H1 (cell line): ENCODE data around the gene C4orf46. TPM values are rescaled to one million over a fixed set of nuclear protein-coding genes. Genes with fewer than 3 reads are reported as not detected.

Source experiments
- CTCF ChIA-PET: fragments of 300-600 bp; sonication (Branson Sonifier 250); formaldehyde crosslinking; loops from one replicate; lab custom pipeline; 2021; ENCODE audit not compliant: partially characterized antibody; lab: Charles Lee
- POLR2A ChIA-PET: fragments of 300-600 bp; sonication (Branson Sonifier 250); formaldehyde crosslinking; loops from one replicate; lab custom pipeline; 2021; ENCODE audit warnings: inconsistent platforms; ENCODE audit not compliant: partially characterized antibody; lab: Charles Lee
- DNase-seq, 2 experiments: peaks; one replicate each; pipeline versions ENCODE4 v3.0.0 to v3.0.0-alpha.2; 2010 to 2022; ENCODE audit warnings: low spot score in 2 of 2, low read depth in 1 of 2, mixed read lengths in 1 of 2
- FAIRE-seq: peaks from 2 replicates; lab custom pipeline; 2011; peaks lifted over from hg19 to GRCh38; lab: Jason Lieb, UNC
- H2AFZ ChIP-seq: 2 replicates; pipeline ENCODE4 v1.8.1; 2012; ENCODE audit warnings: low read length, inconsistent platforms
- H2AK5ac ChIP-seq: 2 replicates; pipeline ENCODE4 v1.6.1; 2013; ENCODE audit warnings: low read depth, low read length
- H2BK120ac ChIP-seq: replicated peaks from 2 replicates; pipeline ENCODE3; 2013; ENCODE audit warnings: low read depth, low read length, inconsistent platforms
- H2BK12ac ChIP-seq: 2 replicates; pipeline ENCODE4 v1.6.1; 2013; ENCODE audit warnings: low read depth, low read length
- H2BK15ac ChIP-seq: 2 replicates; pipeline ENCODE4 v1.6.1; 2013; ENCODE audit warnings: low read length
- H2BK20ac ChIP-seq: 2 replicates; pipeline ENCODE4 v1.6.1; 2013; ENCODE audit warnings: low read length
- H2BK5ac ChIP-seq: 2 replicates; pipeline ENCODE4 v1.6.1; 2013; ENCODE audit warnings: low read depth, low read length
- H3K14ac ChIP-seq: 2 replicates; pipeline ENCODE4 v1.6.1; 2013; ENCODE audit warnings: inconsistent platforms; ENCODE audit not compliant: insufficient read length
- H3K18ac ChIP-seq: 2 replicates; pipeline ENCODE4 v1.6.1; 2013; ENCODE audit warnings: low read length; ENCODE audit errors: extremely low read depth
- H3K23ac ChIP-seq: 2 replicates; pipeline ENCODE4 v1.6.1; 2013; ENCODE audit warnings: inconsistent platforms; ENCODE audit not compliant: insufficient read length
- H3K23me2 ChIP-seq: 2 replicates; pipeline ENCODE4 v1.6.1; 2013; ENCODE audit warnings: low read depth, low read length
- H3K27ac ChIP-seq: 2 replicates; pipeline ENCODE4 v1.6.1; 2011; ENCODE audit warnings: low read depth, low read length, inconsistent platforms
- H3K27me3 ChIP-seq, 4 experiments: replicated peaks in 1 of 4; 1 replicate in 1 of 4; 2 replicates in 3 of 4; pipeline versions ENCODE4 v1.6.1 to v1.8.1; 2011 to 2013; ENCODE audit warnings: low read length in 3 of 4, mild to moderate bottlenecking in 3 of 4, inconsistent platforms in 2 of 4, mixed read lengths in 2 of 4, moderate library complexity in 1 of 4; ENCODE audit not compliant: control insufficient read depth in 3 of 4, insufficient read depth in 3 of 4; ENCODE audit errors: extremely low read depth in 1 of 4
- H3K36me3 ChIP-seq, 4 experiments: 2 replicates each; pipeline versions ENCODE4 v1.6.1 to v1.8.1; 2011 to 2013; ENCODE audit warnings: mild to moderate bottlenecking in 4 of 4, low read length in 3 of 4, moderate library complexity in 2 of 4, control low read depth in 1 of 4, inconsistent platforms in 1 of 4; ENCODE audit not compliant: insufficient read depth in 4 of 4, control insufficient read depth in 2 of 4
- H3K4ac ChIP-seq: replicated peaks from 2 replicates; pipeline ENCODE3; 2013; ENCODE audit warnings: low read length, low read depth, mixed read lengths, inconsistent platforms; ENCODE audit not compliant: insufficient read length
- H3K4me1 ChIP-seq, 4 experiments: replicated peaks in 1 of 4; 1 replicate in 1 of 4; 2 replicates in 3 of 4; pipeline versions ENCODE4 v1.6.1 to v1.8.1; 2011 to 2013; ENCODE audit warnings: low read length in 3 of 4, inconsistent platforms in 2 of 4, mixed read lengths in 1 of 4; ENCODE audit not compliant: insufficient read depth in 4 of 4, control insufficient read depth in 3 of 4
- H3K4me2 ChIP-seq, 2 experiments: 2 replicates each; pipeline versions ENCODE4 v1.6.1 to v1.8.1; 2011 to 2013; ENCODE audit warnings: low read depth in 2 of 2, low read length in 2 of 2, control low read depth in 1 of 2, inconsistent platforms in 1 of 2, mild to moderate bottlenecking in 1 of 2; ENCODE audit not compliant: insufficient read depth in 1 of 2
- H3K4me3 ChIP-seq, 4 experiments: fragments of 200-600, 300-600 bp in 1 of 4; sonication (generic), shearing (Covaris generic), sonication (Bioruptor Twin) in 1 of 4; 2 replicates each; pipeline versions ENCODE4 v1.5.1 to v1.8.1; 2011 to 2016; ENCODE audit warnings: low read length in 4 of 4, low read depth in 3 of 4, control low read depth in 2 of 4, inconsistent platforms in 2 of 4, mild to moderate bottlenecking in 2 of 4, mixed read lengths in 1 of 4, moderate library complexity in 1 of 4; ENCODE audit not compliant: insufficient read depth in 2 of 4; ENCODE audit errors: extremely low read depth in 1 of 4
- H3K56ac ChIP-seq: replicated peaks from 2 replicates; pipeline ENCODE3; 2013; ENCODE audit warnings: low read depth, mild to moderate bottlenecking, mixed read lengths, low read length, inconsistent platforms; ENCODE audit not compliant: insufficient read length
- H3K79me1 ChIP-seq: 2 replicates; pipeline ENCODE4 v1.6.1; 2013; ENCODE audit warnings: low read depth, low read length, control low read depth
- H3K79me2 ChIP-seq, 2 experiments: 2 replicates each; pipeline versions ENCODE4 v1.6.1 to v1.8.1; 2012 to 2013; ENCODE audit warnings: low read length in 2 of 2, mild to moderate bottlenecking in 2 of 2, inconsistent platforms in 1 of 2; ENCODE audit not compliant: insufficient read depth in 2 of 2, control insufficient read depth in 1 of 2
- H3K9ac ChIP-seq, 4 experiments: replicated peaks in 1 of 4; 1 replicate in 1 of 4; 2 replicates in 3 of 4; pipeline versions ENCODE4 v1.6.1 to v1.8.1; 2011 to 2013; ENCODE audit warnings: low read depth in 3 of 4, low read length in 3 of 4, control low read depth in 2 of 4, mild to moderate bottlenecking in 2 of 4, moderate library complexity in 2 of 4, inconsistent platforms in 1 of 4; ENCODE audit errors: extremely low read depth in 1 of 4
- H3K9me3 ChIP-seq, 2 experiments: 2 replicates each; pipeline versions ENCODE4 v1.6.1 to v1.8.1; 2012 to 2013; ENCODE audit warnings: mild to moderate bottlenecking in 2 of 2, moderate library complexity in 2 of 2, control low read depth in 1 of 2, inconsistent platforms in 1 of 2, low read depth in 1 of 2, low read length in 1 of 2, mixed read lengths in 1 of 2; ENCODE audit not compliant: insufficient read depth in 2 of 2
- H4K20me1 ChIP-seq, 2 experiments: replicated peaks in 1 of 2; 2 replicates each; pipeline versions ENCODE3 to v1.8.1; 2011 to 2013; ENCODE audit warnings: inconsistent platforms in 2 of 2, low read length in 2 of 2, mild to moderate bottlenecking in 1 of 2; ENCODE audit not compliant: insufficient read depth in 2 of 2, control insufficient read depth in 1 of 2
- H4K5ac ChIP-seq: 2 replicates; pipeline ENCODE4 v1.6.1; 2013; ENCODE audit warnings: low read length, low read depth, mixed read lengths, inconsistent platforms; ENCODE audit not compliant: insufficient read length
- H4K8ac ChIP-seq: 2 replicates; pipeline ENCODE4 v1.8.0; 2013; ENCODE audit warnings: mild to moderate bottlenecking, moderate library complexity, low read length, inconsistent platforms; ENCODE audit not compliant: insufficient read depth; ENCODE audit errors: extremely low read depth
- H4K91ac ChIP-seq: replicated peaks from 2 replicates; pipeline ENCODE3; 2013; ENCODE audit warnings: low read length, mixed read lengths, inconsistent platforms; ENCODE audit not compliant: insufficient read length
- ATF3 ChIP-seq: IDR thresholded peaks from 2 replicates; pipeline ENCODE4 v1.6.1; 2011; ENCODE audit warnings: low read depth, mild to moderate bottlenecking, low read length; ENCODE audit not compliant: insufficient read depth
- CTCF ChIP-seq, 3 experiments: IDR thresholded peaks; 1 replicate in 2 of 3; 2 replicates in 1 of 3; pipeline versions ENCODE4 v1.5.1 to v1.6.1; 2011; ENCODE audit warnings: low read length in 3 of 3, mild to moderate bottlenecking in 3 of 3, inconsistent platforms in 2 of 3, low read depth in 1 of 3, moderate library complexity in 1 of 3; ENCODE audit not compliant: insufficient read depth in 1 of 3; ENCODE audit errors: control extremely low read depth in 1 of 3
- HDAC6 ChIP-seq: IDR thresholded peaks from one replicate; pipeline ENCODE4 v1.7.1; 2012; ENCODE audit warnings: low read depth, mild to moderate bottlenecking, inconsistent platforms, low read length, moderate library complexity
- KDM1A ChIP-seq: fragments of 200-600, 300-600 bp; sonication (generic); IDR thresholded peaks from 2 replicates; pipeline ENCODE4 v1.7.1; 2016; ENCODE audit warnings: mild to moderate bottlenecking, low read length, borderline replicate concordance
- NANOG ChIP-seq: IDR thresholded peaks from 2 replicates; pipeline ENCODE4 v1.6.1; 2011; ENCODE audit warnings: low read length, low read depth, mild to moderate bottlenecking, inconsistent platforms; ENCODE audit not compliant: insufficient read depth, poor library complexity, severe bottlenecking
- RAD21 ChIP-seq, 2 experiments: IDR thresholded peaks in 1 of 2; conservative IDR thresholded peaks in 1 of 2; 2 replicates each; pipeline ENCODE4 v1.6.1; 2011; ENCODE audit warnings: low read depth in 2 of 2, low read length in 2 of 2, improper control_type of control experiment in 1 of 2, inconsistent platforms in 1 of 2, mild to moderate bottlenecking in 1 of 2, moderate library complexity in 1 of 2
- RNF2 ChIP-seq: fragments of 200-900, 300-1000 bp; sonication (generic); IDR thresholded peaks from 2 replicates; pipeline ENCODE4 v1.7.1; 2016; ENCODE audit warnings: borderline replicate concordance, low read depth, mild to moderate bottlenecking, antibody characterized with exemption, low read length; ENCODE audit not compliant: poor library complexity, severe bottlenecking; ENCODE audit errors: missing control alignments
- TAF1 ChIP-seq: IDR thresholded peaks from 2 replicates; pipeline ENCODE4 v1.6.1; 2011; ENCODE audit warnings: mild to moderate bottlenecking, low read depth, low read length
- YY1 ChIP-seq: IDR thresholded peaks from 2 replicates; pipeline ENCODE4 v1.6.1; 2011; ENCODE audit warnings: low read depth, mild to moderate bottlenecking, low read length
- WGBS, 2 experiments: shearing (Covaris generic) in 1 of 2; methylation state at CpG; one replicate each; pipeline versions ENCODE4 v1.1.6 to v1.1.7; 2013 to 2015; ENCODE audit warnings: low lambda C conversion rate in 2 of 2, mixed read lengths in 2 of 2, inconsistent platforms in 1 of 2, low coverage in 1 of 2, missing lambda C conversion rate in 1 of 2; ENCODE audit not compliant: insufficient replicate concordance in 2 of 2, insufficient coverage in 1 of 2, insufficient read length in 1 of 2; ENCODE audit errors: extremely low coverage in 1 of 2, missing lambda C conversion rate in 1 of 2; 5-methylcytosine and 5-hydroxymethylcytosine counted together
- polyA plus RNA-seq, 7 experiments: library from polyadenylated mRNA; depleted of rRNA in 3 of 7; stranded (reverse) in 5 of 7; unstranded in 2 of 7; fragments of >200 nt in 5 of 7; fragments of 200-250 nt in 2 of 7; gene quantifications; 1 replicate in 5 of 7; 2 replicates in 1 of 7; 4 replicates in 1 of 7; pipeline versions ENCODE4 v1.2.1 to v1.2.3, GENCODE V29; 2011 to 2013; ENCODE audit warnings: missing spikeins in 2 of 7, mixed read lengths in 2 of 7
- total RNA-seq: library from RNA; stranded (reverse); fragmentation: NEBNext Ultra II Directional; extraction: Animal tissue kit (Norgen Biotek cat#: 25700); gene quantifications from 2 replicates; pipeline ENCODE4 v1.2.1, GENCODE V29; 2021

Gene C4orf46
- total and polyA plus RNA-seq, 2 of the 8 experiments (the other 6 are each of a cell fraction or from before 2014, with no cell fraction given) = 19.8 to 28.6 TPM

- H3K9me3 ChIP-seq = no peaks in the 10 kb centered on the region
- H3K18ac ChIP-seq = no peak overlapping the region
- POLR2A ChIA-PET = no interaction called here
- no peak overlapping the region for H4K5ac ChIP-seq
- DNase-seq (no peak), FAIRE-seq (no peak)
- H3K27ac ChIP-seq = no peak overlapping the region
- no peaks in the 10 kb centered on the region for H3K27me3 ChIP-seq
- H3K4me1 ChIP-seq = no peaks in the 10 kb centered on the region
- no peak overlapping the region for H3K4me2 ChIP-seq
- CTCF ChIA-PET = interaction anchor here (0.8 to 1.6 kb wide), 7 partner anchors 104 to 374 kb away, joined by 3 to 8 read pairs (median 3); no protein-coding TSS in a partner anchor
- no peak overlapping the region for H2BK20ac ChIP-seq
- H3K36me3 ChIP-seq = no peaks in the 10 kb centered on the region
- no peak overlapping the region for H2AFZ ChIP-seq
- WGBS, 2 experiments = 97% methylated on average over 4 of the region's 4 CpGs; no CpG with 5 or more reads in 1 of the 2 experiments
- no peak overlapping the region for H3K4me3 ChIP-seq
- H2BK15ac ChIP-seq = no peak overlapping the region
- H3K79me1 ChIP-seq = no peaks in the 10 kb centered on the region
- H4K91ac ChIP-seq = no peak overlapping the region
- H2BK120ac ChIP-seq = no peak overlapping the region
- H2AK5ac ChIP-seq = no peak overlapping the region
- H3K23me2 ChIP-seq = no peaks in the 10 kb centered on the region
- no peak overlapping the region for H3K56ac ChIP-seq
- no peak overlapping the region for H3K9ac ChIP-seq
- H3K23ac ChIP-seq = no peak overlapping the region
- no peak overlapping the region for H3K14ac ChIP-seq
- H3K79me2 ChIP-seq = no peaks in the 10 kb centered on the region
- H2BK12ac ChIP-seq = no peak overlapping the region
- H4K8ac ChIP-seq = no peak overlapping the region
- no peak overlapping the region for H2BK5ac ChIP-seq
- no peaks in the 10 kb centered on the region for H4K20me1 ChIP-seq
- H3K4ac ChIP-seq = no peak overlapping the region
- no peak for TF ChIP-seq RNF2
- TF ChIP-seq HDAC6 = no peak
- no peak for TF ChIP-seq RAD21 (IDR thresholded peaks at IDR 0.05 in 1 of 2, conservative IDR thresholded peaks at IDR 0.05 in 1 of 2; ENCODE audit: low read depth in 2 of 2, low read length in 2 of 2)
- TF ChIP-seq CTCF (IDR thresholded peaks at IDR 0.05; ENCODE audit: control extremely low read depth in 1 of 3, insufficient read depth in 1 of 3, low read depth in 1 of 3, low read length in 3 of 3) = no peak
- TF ChIP-seq KDM1A = no peak
- TF ChIP-seq TAF1 = no peak
- TF ChIP-seq NANOG = no peak
- TF ChIP-seq YY1 = no peak
- TF ChIP-seq ATF3 = no peak
Observed at GRCh38 chr4:158621729-158622128, 50.0 kb downstream of the C4orf46 start.
